Keratinocyte (primary cell): ENCODE results near the gene ACTL10.

Experiments used
- CTCF ChIP-seq, 3 experiments: IDR thresholded peaks in 1 of 3; conservative IDR thresholded peaks in 1 of 3; optimal IDR thresholded peaks in 1 of 3; 2 replicates in 2 of 3; 3 replicates in 1 of 3; pipeline versions ENCODE3 to v1.5.1; 2011; ENCODE audit warnings: low read length in 3 of 3, mild to moderate bottlenecking in 3 of 3, moderate library complexity in 2 of 3, control low read depth in 1 of 3, inconsistent platforms in 1 of 3; ENCODE audit not compliant: insufficient read depth in 2 of 3; ENCODE audit errors: extremely low read depth in 1 of 3
- EZH2 ChIP-seq: IDR thresholded peaks from one replicate; pipeline ENCODE4 v1.6.1; 2012; ENCODE audit warnings: inconsistent platforms, mild to moderate bottlenecking, low read length, moderate library complexity

- TF ChIP-seq CTCF (optimal IDR thresholded peaks at IDR 0.05 in 1 of 3, IDR thresholded peaks at IDR 0.05 in 1 of 3, conservative IDR thresholded peaks at IDR 0.05 in 1 of 3; ENCODE audit: extremely low read depth in 1 of 3, insufficient read depth in 2 of 3, low read length in 3 of 3) (no peak), EZH2 (no peak)
Observed at GRCh38 chr20:33709905-33710541, 43.3 kb downstream of the ACTL10 start.
